Right lobe of liver (tissue), 6 donors: ENCODE measurements around the gene ZNF382. TPM values are rescaled to one million over a fixed set of nuclear protein-coding genes. Genes with fewer than 3 reads are reported as not detected.

ENCODE experiments used
- ATAC-seq, 4 donors: fragments of 200-7000 bp; cut with Tn5 transposase; one replicate each; pipeline ENCODE4 v1.9.1; 2020; ENCODE audit warnings: mild to moderate bottlenecking in 4 of 4, moderate library complexity in 4 of 4
- DNase-seq, 3 donors: peaks; one replicate each; pipeline ENCODE4 v3.0.0-alpha.2; 2020
- H3K27ac ChIP-seq, 3 donors: fragments of 200-600 bp; one replicate each; pipeline ENCODE4 v1.8.0; 2022
- H3K27me3 ChIP-seq, 2 donors: fragments of 200-600 bp; one replicate each; pipeline ENCODE4 v1.8.0; 2022
- H3K36me3 ChIP-seq, 4 donors: fragments of 200-600 bp; sonication (generic) in 1 of 4; one replicate each; pipeline versions ENCODE4 v1.5.1 to v1.8.0; 2017 to 2022; ENCODE audit warnings: control low read depth in 1 of 4
- H3K4me1 ChIP-seq, 4 donors: fragments of 200-600 bp; sonication (generic) in 1 of 4; one replicate each; pipeline versions ENCODE4 v1.5.1 to v1.8.0; 2017 to 2022; ENCODE audit warnings: control low read depth in 1 of 4
- H3K4me3 ChIP-seq, 3 donors: fragments of 200-600 bp; one replicate each; pipeline ENCODE4 v1.8.0; 2022
- H3K9me3 ChIP-seq, 4 donors: fragments of 200-600 bp; sonication (generic) in 1 of 4; one replicate each; pipeline versions ENCODE4 v1.5.1 to v1.8.0; 2017 to 2022; ENCODE audit warnings: control low read depth in 1 of 4
- CTCF ChIP-seq, 4 donors: fragments of 200-600 bp in 3 of 4; fragments of 450-650 bp in 1 of 4; IDR thresholded peaks; one replicate each; pipeline versions ENCODE4 v1.5.1 to v1.8.0; 2016 to 2022; ENCODE audit warnings: antibody characterized with exemption in 4 of 4, mild to moderate bottlenecking in 2 of 4
- POLR2A ChIP-seq: fragments of 450-650 bp; IDR thresholded peaks from one replicate; pipeline ENCODE4 v1.6.1; 2017; ENCODE audit warnings: antibody characterized with exemption, mild to moderate bottlenecking
- WGBS: methylation state at CpG from one replicate; pipeline ENCODE4 v1.1.6; 2018; ENCODE audit warnings: low coverage, low lambda C conversion rate; ENCODE audit not compliant: insufficient coverage; ENCODE audit errors: missing lambda C conversion rate; 5-methylcytosine and 5-hydroxymethylcytosine counted together
- intact Hi-C, 2 donors: fragments of 100-400 bp; cut with DNase I; formaldehyde crosslinking; loops; one replicate each; pipeline versions ENCODE4 v1.11.2 to v1.14.1; 2022
- total RNA-seq, 6 experiments: library from RNA; depleted of rRNA in 2 of 6; stranded (reverse); fragments of >200 nt in 2 of 6; fragmentation: NEBNext Ultra II Directional in 3 of 6; extraction: Animal tissue kit (Norgen Biotek cat#: 25700) in 3 of 6; gene quantifications; one replicate each; pipeline versions ENCODE4 v1.1.0 to v1.2.4, GENCODE V29; 2016 to 2023
- donor health status: DM: no; HTN: yes; CAD: no.
- donor health status: DM: no; HTN: no; CAD: no.
- donor health status: DM: no; HTN: no; CAD: no.
- donor health status: DM: no; HTN: yes; CAD: no.
- donor health status: DM: no; HTN: yes; CAD: no.

Gene ZNF382
- total RNA-seq, 6 experiments from 2014 or later = 0.86 to 3.0 (median 1.5) TPM

DNA sequence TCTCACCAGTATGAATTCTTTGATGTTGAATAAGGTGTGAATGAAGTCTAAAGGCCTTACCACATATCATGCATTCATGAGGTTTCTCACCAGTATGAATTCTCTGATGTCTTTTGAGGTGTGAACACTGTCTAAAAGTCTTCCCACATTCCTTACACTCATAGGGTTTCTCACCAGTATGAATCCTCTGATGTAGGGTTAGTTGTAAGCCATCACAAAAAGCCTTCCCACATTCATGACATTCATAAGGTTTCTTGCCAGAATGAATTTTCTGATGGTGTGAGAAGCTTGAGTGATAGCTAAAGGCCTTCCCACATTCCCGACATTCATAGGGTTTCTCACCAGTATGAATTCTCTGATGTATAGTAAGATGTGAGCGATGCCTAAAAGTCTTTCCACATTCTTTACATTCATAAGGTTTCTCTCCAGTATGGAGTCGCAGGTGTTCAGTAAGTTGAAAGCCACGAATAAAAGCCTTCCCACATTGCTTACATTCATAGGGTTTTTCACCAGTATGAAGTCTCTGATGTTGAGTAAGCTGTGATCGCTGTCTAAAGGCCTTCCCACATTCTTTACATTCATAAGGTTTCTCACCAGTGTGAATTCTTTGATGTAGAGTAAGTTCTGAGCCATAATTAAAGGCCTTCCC is 33.9 kb downstream of the ZNF382 start:
- intact Hi-C loops = no loop called here
- Histone ChIP-seq H3K4me1 (no peaks in the 10 kb centered on the region), H3K36me3 (peaks cover 0 to 2% (median 0%) of the 10 kb centered on the region in 4 donors), H3K27ac (no peak overlapping the region), H3K4me3 (no peak overlapping the region), H3K9me3 (peaks cover 0 to 79% (median 48%) of the 10 kb centered on the region in 4 donors), H3K27me3 (no peaks in the 10 kb centered on the region)
- WGBS = 97% methylated on average over 5 of the region's 5 CpGs
- ATAC-seq = no peak
- no peak for TF ChIP-seq POLR2A
- no peak for TF ChIP-seq CTCF (IDR thresholded peaks at IDR 0.05)
- no peak for DNase-seq

GRCh38 chr19:36646746-36647145 is 41.6 kb downstream of the ZNF382 start:
- DNase-seq = no peak
- Histone ChIP-seq H3K36me3 (peaks cover 0 to 42% (median 1%) of the 10 kb centered on the region in 4 donors), H3K27me3 (no peaks in the 10 kb centered on the region)

DNA sequence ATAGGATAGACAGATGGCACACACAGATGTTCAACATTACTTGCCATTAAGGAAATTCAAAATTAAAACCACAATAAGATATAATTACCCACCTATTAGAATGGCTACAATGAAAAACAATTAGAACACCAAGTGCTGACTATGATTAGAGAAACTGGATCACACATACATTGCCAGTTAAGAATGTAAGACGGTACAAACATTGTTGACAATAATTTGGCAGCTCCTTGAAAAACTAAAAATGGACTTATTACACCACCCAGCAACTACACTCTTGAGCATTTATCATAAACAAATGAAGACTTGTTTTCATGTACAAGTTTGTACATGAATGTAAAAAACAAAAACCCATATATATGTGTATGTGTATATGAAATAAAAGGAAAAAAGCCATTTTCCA is 47.8 kb downstream of the ZNF382 start:
- no peak for ATAC-seq
- H3K27ac ChIP-seq = no peak overlapping the region
- TF ChIP-seq CTCF (IDR thresholded peaks at IDR 0.05) (no peak), POLR2A (no peak)
- no peak for DNase-seq
- peaks cover 0 to 64% (median 21%) of the 10 kb centered on the region in 4 donors for H3K36me3 ChIP-seq
- 94% methylated on average over 1 of the region's 1 CpG for WGBS
- peaks cover 0 to 40% (median 25%) of the 10 kb centered on the region in 4 donors for H3K9me3 ChIP-seq
- intact Hi-C loops = no loop called here
- H3K4me3 ChIP-seq = no peak overlapping the region
- no peaks in the 10 kb centered on the region for H3K4me1 ChIP-seq
- no peaks in the 10 kb centered on the region for H3K27me3 ChIP-seq

More at GRCh38 chr19:36646746-36647145, 41.6 kb downstream of the ZNF382 start:
- Histone ChIP-seq H3K9me3 (peaks cover 0 to 64% (median 42%) of the 10 kb centered on the region in 4 donors), H3K4me3 (no peak overlapping the region), H3K4me1 (no peaks in the 10 kb centered on the region), H3K27ac (no peak overlapping the region)
- 84% methylated on average over 2 of the region's 2 CpGs for WGBS
- no peak for TF ChIP-seq CTCF (IDR thresholded peaks at IDR 0.05)
- TF ChIP-seq POLR2A = no peak
- no peak for ATAC-seq
- intact Hi-C loops = no loop called here

DNA sequence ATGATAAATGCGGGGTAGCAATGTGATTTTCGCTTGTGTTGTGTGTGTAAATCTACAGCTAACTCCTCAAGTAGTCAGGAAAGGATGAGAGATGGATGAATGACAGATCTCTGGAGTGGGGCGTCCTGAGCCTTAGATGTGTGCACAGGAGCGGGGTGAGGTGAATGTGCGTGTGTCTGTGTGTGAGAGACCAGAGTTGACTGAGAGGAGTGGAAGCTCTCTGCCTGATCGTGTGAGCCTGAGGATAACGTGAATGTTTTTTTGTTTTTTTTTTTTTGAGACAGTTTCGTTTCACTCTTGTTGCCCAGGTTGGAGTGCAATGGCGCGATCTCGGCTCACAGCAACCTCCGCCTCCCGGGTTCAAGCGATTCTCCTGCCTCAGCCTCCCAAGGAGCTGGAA is 60.7 kb downstream of the ZNF382 start:
- no peaks in the 10 kb centered on the region for H3K27me3 ChIP-seq
- peaks cover 0 to 5% (median 2%) of the 10 kb centered on the region in 4 donors for H3K4me1 ChIP-seq
- intact Hi-C loops = no loop called here
- TF ChIP-seq POLR2A = no peak
- no peak for TF ChIP-seq CTCF (IDR thresholded peaks at IDR 0.05)
- 57% methylated on average over 12 of the region's 14 CpGs for WGBS
- ATAC-seq (no peak), DNase-seq (no peak)
- H3K36me3 ChIP-seq = peaks cover 0 to 19% (median 6%) of the 10 kb centered on the region in 4 donors
- H3K9me3 ChIP-seq = peaks cover 0 to 22% (median 3%) of the 10 kb centered on the region in 4 donors
- H3K27ac ChIP-seq = no peak overlapping the region
- H3K4me3 ChIP-seq = peak overlapping the region; percentile 67 to 80 (median 69)
